HG02852 (cell line): Measurements from ENCODE around the gene DMBT1.

ENCODE experiments used
- ATAC-seq: cut with Tn5 transposase; IDR thresholded peaks from one replicate; pipeline ENCODE4 v1.9.1; 2021; ENCODE audit warnings: mild to moderate bottlenecking, moderate library complexity; ENCODE audit not compliant: unreplicated experiment

Gene DMBT1

GRCh38 chr10:122665946-122666345 is 105.4 kb downstream of the DMBT1 start:
- ATAC-seq: no peak

DNA sequence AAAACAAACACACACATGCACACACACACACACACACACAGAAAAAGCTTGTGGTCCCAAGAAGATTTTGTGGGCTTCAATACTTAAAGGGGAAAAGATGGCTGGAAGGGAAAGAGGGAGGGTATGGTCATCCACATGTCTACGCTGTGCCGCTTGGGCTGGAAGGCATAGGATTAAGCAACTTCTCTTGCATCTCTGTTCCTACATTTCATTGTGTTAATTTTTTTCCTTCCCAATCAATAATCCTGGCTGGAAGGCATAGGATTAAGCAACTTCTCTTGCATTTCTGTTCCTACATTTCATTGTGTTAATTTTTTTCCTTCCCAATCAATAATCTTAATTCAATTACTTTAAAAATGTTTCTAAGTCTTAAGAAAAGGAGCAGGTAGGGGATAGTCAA is 108.5 kb downstream of the DMBT1 start:
- ATAC-seq: no peak

- ATAC-seq: no peak
These were observed 109.3 kb downstream of the DMBT1 start for GRCh38 chr10:122669842-122670241.

GRCh38 chr10:122671355-122671754 is 110.8 kb downstream of the DMBT1 start:
- no peak for ATAC-seq

DNA sequence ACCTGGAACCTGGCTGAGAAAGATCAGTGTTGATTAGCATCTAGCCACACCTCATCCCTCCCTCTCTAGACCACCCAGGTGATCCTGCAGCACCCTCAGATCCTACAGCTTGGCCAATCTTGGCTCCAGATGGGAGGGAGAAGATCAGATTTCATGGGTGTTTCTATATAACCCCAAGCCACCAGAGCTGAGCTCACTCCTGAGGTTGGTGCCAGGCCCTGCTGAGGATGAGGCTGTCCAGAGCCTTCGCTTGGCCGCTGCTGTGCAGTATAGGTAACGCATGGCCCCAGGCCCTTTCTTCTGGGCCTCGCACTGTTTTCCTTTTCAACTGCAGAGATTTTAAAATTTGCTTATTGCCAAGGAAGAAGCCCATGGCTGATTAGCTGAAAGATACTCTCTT is 112.1 kb downstream of the DMBT1 start:
- ATAC-seq: no peak

GRCh38 chr10:122673269-122673668 is 112.7 kb downstream of the DMBT1 start:
- no peak for ATAC-seq

- no peak for ATAC-seq
These were observed 113.2 kb downstream of the DMBT1 start for GRCh38 chr10:122673731-122674130.

DNA sequence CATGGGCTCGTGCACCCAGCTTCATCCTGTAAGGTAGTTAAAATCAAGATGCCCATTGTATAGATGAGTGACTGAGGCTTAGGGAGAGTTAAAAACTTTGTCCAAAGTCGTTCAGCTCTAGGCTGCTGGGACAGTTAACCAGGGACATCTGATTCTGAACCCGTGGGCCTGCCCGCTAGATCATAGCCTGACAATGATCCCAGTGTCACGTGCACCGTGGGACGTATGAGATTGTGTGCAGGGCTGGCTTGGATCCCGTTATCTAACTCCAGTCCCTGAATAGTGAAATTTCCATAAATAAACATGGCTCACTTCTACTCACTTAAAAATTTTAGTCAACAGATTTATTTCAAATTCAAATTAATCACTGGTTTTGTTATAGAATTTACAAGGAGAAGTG is 114.2 kb downstream of the DMBT1 start:
- no peak for ATAC-seq

- ATAC-seq: no peak
These were observed 114.7 kb downstream of the DMBT1 start for GRCh38 chr10:122675278-122675677.

DNA sequence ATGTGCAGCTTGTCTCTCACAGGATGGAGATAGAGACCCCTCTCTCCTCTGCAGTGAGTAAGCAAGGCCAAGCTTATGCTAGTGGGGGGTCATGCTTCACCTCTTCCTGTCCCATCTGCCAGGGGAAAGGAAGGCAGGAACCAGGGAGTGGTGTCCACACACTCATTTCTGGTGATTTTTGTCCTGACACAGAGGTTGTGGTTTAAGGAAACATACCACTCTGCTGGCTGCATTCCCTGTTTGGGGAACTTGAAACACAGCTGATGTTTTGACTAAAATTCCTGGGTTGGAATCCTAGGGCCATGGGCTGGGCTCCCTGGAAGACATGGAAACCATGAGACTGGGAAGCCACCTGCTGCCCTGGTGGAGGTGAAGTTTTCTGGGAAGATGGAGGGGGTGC is 117.7 kb downstream of the DMBT1 start:
- no peak for ATAC-seq

GRCh38 chr10:122682522-122682921 is 122.0 kb downstream of the DMBT1 start:
- ATAC-seq: no peak

GRCh38 chr10:122688293-122688989 is 127.9 kb downstream of the DMBT1 start:
- ATAC-seq: no peak

DNA sequence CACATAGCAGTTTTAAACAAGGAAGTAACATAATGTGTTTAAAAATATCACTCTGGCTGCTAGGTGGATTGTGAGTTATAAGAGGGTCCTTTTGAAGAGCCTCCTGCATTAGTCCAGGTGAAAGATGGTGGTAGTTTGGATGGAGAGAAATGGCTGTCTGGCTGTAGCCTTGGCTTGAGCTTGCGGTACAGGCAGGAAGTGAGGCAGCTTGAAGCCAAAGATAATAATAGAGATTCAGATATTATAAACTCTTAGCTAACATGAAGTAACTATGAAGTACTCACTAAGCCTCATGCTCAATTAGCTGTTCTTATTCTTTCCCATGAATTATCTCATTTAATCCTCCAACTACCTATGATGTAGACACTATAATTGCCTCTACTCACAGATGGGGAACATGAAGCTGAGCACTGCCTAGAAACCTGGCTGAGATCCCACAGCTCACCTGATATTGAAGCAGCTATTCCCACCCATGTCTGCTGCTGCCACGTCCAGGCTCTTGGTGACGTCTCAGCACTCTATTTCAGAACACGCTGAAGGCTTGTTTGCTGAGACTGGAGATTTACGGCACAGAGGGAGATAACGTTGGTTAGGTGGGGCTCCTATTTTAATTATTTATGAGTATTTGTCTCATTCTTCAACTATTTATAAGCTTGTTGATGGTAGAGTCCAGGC is 128.7 kb downstream of the DMBT1 start:
- no peak for ATAC-seq

DNA sequence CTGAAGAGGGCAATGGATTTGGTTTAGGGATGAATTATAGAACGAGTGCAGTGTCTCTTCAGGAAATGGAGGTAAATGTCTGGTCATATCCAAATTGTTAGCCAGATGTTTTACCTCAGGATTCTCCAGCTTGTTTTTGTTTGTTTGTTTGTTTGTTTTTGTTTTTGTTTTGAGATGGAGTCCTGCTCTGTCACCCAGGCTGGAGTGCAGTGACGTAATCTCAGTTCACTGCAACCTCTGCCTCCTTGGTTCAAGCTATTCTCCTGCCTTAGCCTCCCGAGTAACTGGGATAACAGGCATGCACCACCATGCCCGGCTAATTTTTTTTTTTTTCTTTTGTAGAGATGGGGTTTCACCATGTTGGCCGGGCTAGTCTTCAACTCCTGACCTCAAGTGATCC is 132.2 kb downstream of the DMBT1 start:
- ATAC-seq: no peak
